Measurements from ENCODE around the gene GATAD2A. TPM values are rescaled to one million over a fixed set of nuclear protein-coding genes. Genes with fewer than 3 reads are reported as not detected.

GATAD2A gene
- total and polyA plus RNA-seq, 10 of the 15 experiments (the other 5 are each of a cell fraction or from before 2014, with no cell fraction given): 2.6 to 173 (median 32.0) TPM

GRCh38 chr19:19409631-19410030 is 4.2 kb downstream of the GATAD2A start:
- no peak for ATAC-seq
- no peaks in the 10 kb centered on the region for H3K27me3 ChIP-seq (replicated peaks in 1 of 2; ENCODE audit: control insufficient read depth in 2 of 2, insufficient read depth in 2 of 2, low read length in 1 of 2)
- no peak for TF ChIP-seq PML (IDR thresholded peaks at IDR 0.05; ENCODE audit: low read length)
- DNase-seq (ENCODE audit: low read depth, low spot score): no peak
- ChIA-PET SMC1A (ENCODE audit: uncharacterized antibody, unreplicated experiment) (interaction anchor here (0.6 to 8.6 kb wide), 7 partner anchors 8 to 80 kb away, joined by 3 to 57 read pairs (median 4); no protein-coding TSS in a partner anchor), RAD21 (ENCODE audit: unreplicated experiment) (interaction anchor here (1.6 to 2.2 kb wide), 2 partner anchors 21 to 81 kb away, joined by 5 to 17 read pairs; no protein-coding TSS in a partner anchor), POLR2A (interaction anchor here (1.3 to 1.5 kb wide), 2 partner anchors 13 to 43 kb away, joined by 3 read pairs; no protein-coding TSS in a partner anchor), CTCF (interaction anchor here (0.9 to 6.8 kb wide), 4 partner anchors 8 to 81 kb away, joined by 3 to 85 read pairs (median 26); no protein-coding TSS in a partner anchor)
- in situ Hi-C loops (cut with MboI) (no loop called here), intact Hi-C loops (cut with micrococcal nuclease; ENCODE audit: unreplicated experiment) (loop anchor here (5.0 kb wide), 1 partner anchor 48 kb away; no protein-coding TSS in a partner anchor)
- no peak overlapping the region for H3K27ac ChIP-seq (ENCODE audit: control insufficient read depth, insufficient read depth)
- no peak overlapping the region for H3K4me3 ChIP-seq
- no peak overlapping the region for H3K9ac ChIP-seq (ENCODE audit: control insufficient read depth, insufficient read depth, low read length)
- H2AFZ ChIP-seq (ENCODE audit: control insufficient read depth, low read depth, low read length): no peak overlapping the region
- BruUV-seq (replicated peaks): no TSS peak
- peak overlapping the region; percentile 66 for H3K4me2 ChIP-seq (ENCODE audit: control insufficient read depth, insufficient read depth)
- peaks cover 23% of the 10 kb centered on the region for H4K20me1 ChIP-seq (ENCODE audit: control insufficient read depth, insufficient read depth)
- 56% methylated on average over 8 of the region's 8 CpGs for WGBS (ENCODE audit: insufficient coverage, insufficient replicate concordance, low lambda C conversion rate, missing lambda C conversion rate)
- H3K9me3 ChIP-seq (replicated peaks; ENCODE audit: control insufficient read depth, insufficient read depth, low read length): no peaks in the 10 kb centered on the region
- peaks cover 82% of the 10 kb centered on the region for H3K79me2 ChIP-seq (ENCODE audit: control insufficient read depth, insufficient read depth, low read length)
- H3K36me3 ChIP-seq (ENCODE audit: control insufficient read depth in 2 of 2, insufficient read depth in 2 of 2, low read length in 1 of 2): peaks cover 3 to 7% of the 10 kb centered on the region in 2 experiments; a peak in 2 of 4 replicates
- peaks cover 31% of the 10 kb centered on the region for H3K4me1 ChIP-seq (ENCODE audit: control insufficient read depth, insufficient read depth, low read length)
- no peak for FAIRE-seq

- SMC1A ChIA-PET (ENCODE audit: uncharacterized antibody, unreplicated experiment): interaction anchor here (1.0 to 8.6 kb wide), 5 partner anchors 18 to 79 kb away, joined by 3 to 57 read pairs (median 6); no protein-coding TSS in a partner anchor
- peaks cover 23% of the 10 kb centered on the region for H4K20me1 ChIP-seq (ENCODE audit: control insufficient read depth, insufficient read depth)
- TF ChIP-seq JUNB (IDR thresholded peaks at IDR 0.05) (peak; percentile 85), REST (IDR thresholded peaks at IDR 0.05; ENCODE audit: low read depth, low read length) (no peak), NKRF (conservative IDR thresholded peaks at IDR 0.05) (peak; percentile 44; the same call in 1 of the 2 replicates), POLR2AphosphoS5 (IDR thresholded peaks at IDR 0.05; ENCODE audit: low read length) (peak; percentile 48; the same call in 1 of the 2 replicates)
Measured at GRCh38 chr19:19410553-19411550, 5.4 kb downstream of the GATAD2A start.

More at GRCh38 chr19:19410553-19411550, 5.4 kb downstream of the GATAD2A start:
- Histone ChIP-seq H3K27ac (ENCODE audit: control insufficient read depth, insufficient read depth) (peak overlapping the region; percentile 7; the same call in 1 of the 2 replicates), H3K9me3 (replicated peaks; ENCODE audit: control insufficient read depth, insufficient read depth, low read length) (no peaks in the 10 kb centered on the region), H2AFZ (ENCODE audit: control insufficient read depth, low read depth, low read length) (no peak overlapping the region), H3K36me3 (ENCODE audit: control insufficient read depth in 2 of 2, insufficient read depth in 2 of 2, low read length in 1 of 2) (peaks cover 3 to 7% of the 10 kb centered on the region in 2 experiments; a peak in 2 of 4 replicates), H3K4me1 (ENCODE audit: control insufficient read depth, insufficient read depth, low read length) (peaks cover 26% of the 10 kb centered on the region), H3K27me3 (replicated peaks in 1 of 2; ENCODE audit: control insufficient read depth in 2 of 2, insufficient read depth in 2 of 2, low read length in 1 of 2) (no peaks in the 10 kb centered on the region), H3K4me3 (no peak overlapping the region), H3K9ac (ENCODE audit: control insufficient read depth, insufficient read depth, low read length) (no peak overlapping the region), H3K4me2 (ENCODE audit: control insufficient read depth, insufficient read depth) (peak overlapping the region; percentile 36), H3K79me2 (ENCODE audit: control insufficient read depth, insufficient read depth, low read length) (peaks cover 86% of the 10 kb centered on the region)
- FAIRE-seq (peak; percentile 92), DNase-seq (ENCODE audit: low read depth, low spot score) (no peak), ATAC-seq (peak; percentile 73)
- in situ Hi-C loops (cut with MboI): no loop called here
- RAD21 ChIA-PET (ENCODE audit: unreplicated experiment): interaction anchor here (1.0 to 2.2 kb wide), 2 partner anchors 79 kb away, joined by 9 to 17 read pairs; no protein-coding TSS in a partner anchor
- POLR2A ChIA-PET: interaction anchor here (0.6 to 1.3 kb wide), 3 partner anchors 9 to 33 kb away, joined by 3 read pairs; no protein-coding TSS in a partner anchor
- no TSS peak for BruUV-seq (replicated peaks)
- intact Hi-C loops (cut with micrococcal nuclease; ENCODE audit: unreplicated experiment): no loop called here
- CTCF ChIA-PET: interaction anchor here (0.9 to 6.8 kb wide), 3 partner anchors 36 to 79 kb away, joined by 3 to 85 read pairs (median 23); no protein-coding TSS in a partner anchor
- WGBS (ENCODE audit: insufficient coverage, insufficient replicate concordance, low lambda C conversion rate, missing lambda C conversion rate): 44% methylated on average over 15 of the region's 15 CpGs

All from GM12878 (cell line).